ENCODE measurements around the gene PRRT2.

PRRT2 gene

GRCh38 chr16:29850998-29851397 is 39.0 kb downstream of the PRRT2 start:
- no peaks in the 10 kb centered on the region for H4K20me1 ChIP-seq (ENCODE audit: low read depth, low read length)
- no peak overlapping the region for H3K9ac ChIP-seq (ENCODE audit: low read length)
- no peaks in the 10 kb centered on the region for H3K9me2 ChIP-seq (replicated peaks; ENCODE audit: insufficient read depth, low read length)
- H3K4me3 ChIP-seq (ENCODE audit: insufficient read depth, low read length, poor library complexity, severe bottlenecking), result no peak overlapping the region
- H3F3A ChIP-seq (ENCODE audit: insufficient read depth), result no peaks in the 10 kb centered on the region
- H3K9me3 ChIP-seq (ENCODE audit: insufficient read depth, low read length), result no peaks in the 10 kb centered on the region
- TF ChIP-seq CTCF (IDR thresholded peaks at IDR 0.05; ENCODE audit: insufficient read depth, low read length, poor library complexity, severe bottlenecking), result no peak
- no peak overlapping the region for H3K4me2 ChIP-seq (ENCODE audit: low read depth, low read length, poor library complexity, severe bottlenecking)
- H3K27me3 ChIP-seq (ENCODE audit: low read length), result no peaks in the 10 kb centered on the region
- no peaks in the 10 kb centered on the region for H3K79me2 ChIP-seq (ENCODE audit: insufficient read depth, low read length)
- H3K36me3 ChIP-seq (ENCODE audit: low read length), result no peaks in the 10 kb centered on the region
- H3K27ac ChIP-seq (ENCODE audit: low read depth, low read length), result no peak overlapping the region
- no peak overlapping the region for H2AFZ ChIP-seq (ENCODE audit: low read depth, low read length, severe bottlenecking)

GRCh38 chr16:29852654-29853053 is 40.7 kb downstream of the PRRT2 start:
- Histone ChIP-seq H4K20me1 (ENCODE audit: low read depth, low read length) (no peaks in the 10 kb centered on the region), H3K27ac (ENCODE audit: low read depth, low read length) (no peak overlapping the region), H3K9me2 (replicated peaks; ENCODE audit: insufficient read depth, low read length) (no peaks in the 10 kb centered on the region), H2AFZ (ENCODE audit: low read depth, low read length, severe bottlenecking) (no peak overlapping the region), H3K79me2 (ENCODE audit: insufficient read depth, low read length) (no peaks in the 10 kb centered on the region), H3K36me3 (ENCODE audit: low read length) (no peaks in the 10 kb centered on the region), H3K9me3 (ENCODE audit: insufficient read depth, low read length) (no peaks in the 10 kb centered on the region), H3K27me3 (ENCODE audit: low read length) (no peaks in the 10 kb centered on the region), H3K4me2 (ENCODE audit: low read depth, low read length, poor library complexity, severe bottlenecking) (no peak overlapping the region), H3K4me3 (ENCODE audit: insufficient read depth, low read length, poor library complexity, severe bottlenecking) (no peak overlapping the region), H3K9ac (ENCODE audit: low read length) (no peak overlapping the region), H3F3A (ENCODE audit: insufficient read depth) (no peaks in the 10 kb centered on the region)
- TF ChIP-seq CTCF (IDR thresholded peaks at IDR 0.05; ENCODE audit: insufficient read depth, low read length, poor library complexity, severe bottlenecking), result no peak
- TF ChIP-seq EZH2phosphoT487 (conservative IDR thresholded peaks at IDR 0.05; ENCODE audit: low read length), result no peak

GRCh38 chr16:29854520-29855100 is 42.6 kb downstream of the PRRT2 start:
- no peaks in the 10 kb centered on the region for H3F3A ChIP-seq (ENCODE audit: insufficient read depth)
- no peaks in the 10 kb centered on the region for H3K9me3 ChIP-seq (ENCODE audit: insufficient read depth, low read length)
- no peak overlapping the region for H3K27ac ChIP-seq (ENCODE audit: low read depth, low read length)
- no peaks in the 10 kb centered on the region for H3K36me3 ChIP-seq (ENCODE audit: low read length)
- TF ChIP-seq CTCF (IDR thresholded peaks at IDR 0.05; ENCODE audit: insufficient read depth, low read length, poor library complexity, severe bottlenecking) (no peak), EZH2phosphoT487 (conservative IDR thresholded peaks at IDR 0.05; ENCODE audit: low read length) (no peak)
- no peak overlapping the region for H3K4me3 ChIP-seq (ENCODE audit: insufficient read depth, low read length, poor library complexity, severe bottlenecking)
- H3K79me2 ChIP-seq (ENCODE audit: insufficient read depth, low read length), result no peaks in the 10 kb centered on the region
- no peak overlapping the region for H3K9ac ChIP-seq (ENCODE audit: low read length)
- no peaks in the 10 kb centered on the region for H3K9me2 ChIP-seq (replicated peaks; ENCODE audit: insufficient read depth, low read length)
- no peaks in the 10 kb centered on the region for H3K27me3 ChIP-seq (ENCODE audit: low read length)
- no peak overlapping the region for H3K4me2 ChIP-seq (ENCODE audit: low read depth, low read length, poor library complexity, severe bottlenecking)
- no peak overlapping the region for H2AFZ ChIP-seq (ENCODE audit: low read depth, low read length, severe bottlenecking)
- H4K20me1 ChIP-seq (ENCODE audit: low read depth, low read length), result no peaks in the 10 kb centered on the region

All from SU-DHL-6 (cell line).